CD14-positive monocyte (primary cell): Measurements from ENCODE around the gene N4BP2L2. TPM values are rescaled to one million over a fixed set of nuclear protein-coding genes. Genes with fewer than 3 reads are reported as not detected.

Experiments used
- DNase-seq, 3 donors: peaks; one replicate each; pipeline ENCODE4 v3.0.0-alpha.2; 2011 to 2022
- H2AFZ ChIP-seq: 2 replicates; pipeline ENCODE4 v1.6.0; 2012; ENCODE audit warnings: mild to moderate bottlenecking, low read depth, low read length, inconsistent platforms; ENCODE audit not compliant: insufficient read depth, poor library complexity, severe bottlenecking
- H3K27ac ChIP-seq, 2 donors: 1 replicate in 1 of 2; 2 replicates in 1 of 2; pipeline ENCODE4 v1.5.1; 2012 to 2013; ENCODE audit warnings: low read length in 2 of 2, control low read depth in 1 of 2, inconsistent platforms in 1 of 2, low read depth in 1 of 2, mild to moderate bottlenecking in 1 of 2
- H3K27me3 ChIP-seq, 2 donors: one replicate each; pipeline versions ENCODE4 v1.6.0 to v1.6.1; 2011 to 2013; ENCODE audit warnings: low read length in 2 of 2; ENCODE audit not compliant: control insufficient read depth in 2 of 2, insufficient read depth in 2 of 2
- H3K36me3 ChIP-seq, 2 donors: replicated peaks in 1 of 2; 1 replicate in 1 of 2; 2 replicates in 1 of 2; pipeline versions ENCODE4 v1.5.1 to v1.6.1; 2012 to 2013; ENCODE audit warnings: low read length in 2 of 2, control low read depth in 1 of 2, inconsistent platforms in 1 of 2, mild to moderate bottlenecking in 1 of 2; ENCODE audit not compliant: insufficient read depth in 2 of 2, control insufficient read depth in 1 of 2
- H3K4me1 ChIP-seq, 2 donors: 1 replicate in 1 of 2; 2 replicates in 1 of 2; pipeline versions ENCODE4 v1.5.1 to v1.6.1; 2012 to 2013; ENCODE audit warnings: low read length in 2 of 2, control low read depth in 1 of 2, inconsistent platforms in 1 of 2, mild to moderate bottlenecking in 1 of 2, moderate library complexity in 1 of 2; ENCODE audit not compliant: insufficient read depth in 2 of 2, control insufficient read depth in 1 of 2
- H3K4me2 ChIP-seq: replicated peaks from 2 replicates; pipeline ENCODE3; 2012; ENCODE audit warnings: low read length, moderate library complexity, mild to moderate bottlenecking; ENCODE audit not compliant: poor library complexity, severe bottlenecking; ENCODE audit errors: extremely low read depth
- H3K4me3 ChIP-seq, 3 experiments: fragments of 200-600 bp in 1 of 3; sonication (generic) in 1 of 3; replicated peaks in 1 of 3; 1 replicate in 2 of 3; 2 replicates in 1 of 3; pipeline ENCODE4 v1.5.1; 2011 to 2013; ENCODE audit warnings: low read length in 3 of 3, mild to moderate bottlenecking in 3 of 3, control low read depth in 2 of 3, low read depth in 2 of 3, inconsistent platforms in 1 of 3, moderate library complexity in 1 of 3
- H3K79me2 ChIP-seq: 2 replicates; pipeline ENCODE4 v1.6.0; 2012; ENCODE audit warnings: mild to moderate bottlenecking, control low read depth, inconsistent platforms, low read length, moderate library complexity; ENCODE audit not compliant: insufficient read depth
- H3K9ac ChIP-seq: 2 replicates; pipeline ENCODE4 v1.6.0; 2017; ENCODE audit warnings: low read length, mild to moderate bottlenecking; ENCODE audit not compliant: insufficient read depth, poor library complexity, severe bottlenecking
- H3K9me3 ChIP-seq, 2 donors: replicated peaks in 1 of 2; 1 replicate in 1 of 2; 2 replicates in 1 of 2; pipeline versions ENCODE4 v1.5.1 to v1.6.1; 2012 to 2013; ENCODE audit warnings: low read length in 2 of 2, control low read depth in 1 of 2; ENCODE audit not compliant: control insufficient read depth in 1 of 2, insufficient read depth in 1 of 2
- H4K20me1 ChIP-seq: 2 replicates; pipeline ENCODE4 v1.6.0; 2012; ENCODE audit warnings: mild to moderate bottlenecking, low read length, control low read depth, moderate library complexity; ENCODE audit not compliant: insufficient read depth
- H3K27ac Mint-ChIP-seq, 7 donors: one replicate each; pipeline ENCODE4 v1.8.0; 2020; ENCODE audit warnings: mild to moderate bottlenecking in 7 of 7, mixed read lengths in 7 of 7, moderate library complexity in 6 of 7, inconsistent platforms in 2 of 7
- H3K27me3 Mint-ChIP-seq, 3 donors: one replicate each; pipeline ENCODE4 v1.8.0; 2021 to 2022; ENCODE audit warnings: low read depth in 3 of 3, mild to moderate bottlenecking in 3 of 3, mixed read lengths in 3 of 3, moderate library complexity in 3 of 3, inconsistent platforms in 1 of 3
- H3K36me3 Mint-ChIP-seq, 2 donors: one replicate each; pipeline ENCODE4 v1.8.0; 2020; ENCODE audit warnings: mixed read lengths in 2 of 2, inconsistent platforms in 1 of 2, mild to moderate bottlenecking in 1 of 2
- H3K4me1 Mint-ChIP-seq: one replicate; pipeline ENCODE4 v1.8.0; 2020; ENCODE audit warnings: mild to moderate bottlenecking, mixed read lengths
- H3K4me3 Mint-ChIP-seq, 2 donors: one replicate each; pipeline ENCODE4 v1.8.0; 2020; ENCODE audit warnings: mild to moderate bottlenecking in 2 of 2, mixed read lengths in 2 of 2, moderate library complexity in 1 of 2
- H3K9me3 Mint-ChIP-seq, 7 donors: one replicate each; pipeline ENCODE4 v1.8.0; 2020 to 2022; ENCODE audit warnings: mixed read lengths in 7 of 7, mild to moderate bottlenecking in 6 of 7, moderate library complexity in 6 of 7, inconsistent platforms in 2 of 7
- WGBS: methylation state at CpG from one replicate; pipeline ENCODE4 v1.1.5; 2013; ENCODE audit warnings: missing lambda C conversion rate; ENCODE audit not compliant: insufficient coverage; 5-methylcytosine and 5-hydroxymethylcytosine counted together
- intact Hi-C, 2 donors: fragments of 100-400 bp; cut with micrococcal nuclease; formaldehyde crosslinking; loops; one replicate each; pipeline versions ENCODE4 v1.15.0 to v1.15.1; 2023
- polyA plus RNA-seq, 3 donors: library from polyadenylated mRNA; depleted of rRNA in 1 of 3; unstranded in 2 of 3; stranded (reverse) in 1 of 3; fragments of 300-500 nt in 2 of 3; fragments of >200 nt in 1 of 3; fragmentation: Illumina TruSeq in 2 of 3; gene quantifications; 1 replicate in 2 of 3; 2 replicates in 1 of 3; pipeline ENCODE4 v1.2.3, GENCODE V29; 2012 to 2021
- TF ChIP-seq, protein P1 (sequence below): fragments of 200-600 bp; IDR thresholded peaks from one replicate; pipeline ENCODE4 v1.8.0; 2022; ENCODE audit warnings: antibody characterized with exemption, mild to moderate bottlenecking

The N4BP2L2 gene
- polyA plus RNA-seq, 3 donors, result 94.2 to 105 (median 96.4) TPM

DNA sequence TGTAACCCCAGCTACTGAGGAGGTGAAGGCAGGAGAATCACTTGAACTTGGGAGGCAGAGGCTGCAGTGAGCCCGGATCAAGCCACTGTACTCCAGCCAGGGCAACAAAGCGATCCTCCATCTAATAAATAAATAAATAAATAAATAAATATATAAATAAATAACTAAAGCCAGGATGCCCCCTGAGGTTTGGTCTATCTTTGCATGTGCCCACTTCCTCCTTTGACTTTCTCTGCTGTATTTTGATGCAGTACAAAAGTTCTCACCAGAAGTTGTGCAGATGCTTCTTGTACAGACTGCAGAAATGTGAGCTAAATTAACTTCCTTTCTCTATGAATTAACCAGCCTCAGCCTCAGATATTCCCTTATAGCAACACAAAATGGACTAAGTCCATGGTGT lies 6.5 kb upstream of the N4BP2L2 start:
- Histone ChIP-seq H3K4me3 (no peak overlapping the region), H3K4me2 (no peak overlapping the region), H3K36me3 (no peaks in the 10 kb centered on the region), H2AFZ (no peak overlapping the region), H3K9ac (no peak overlapping the region), H4K20me1 (no peaks in the 10 kb centered on the region), H3K27ac (no peak overlapping the region), H3K79me2 (no peaks in the 10 kb centered on the region), H3K9me3 (no peaks in the 10 kb centered on the region), H3K4me1 (peaks cover 12 to 20% of the 10 kb centered on the region in 2 donors), H3K27me3 (no peaks in the 10 kb centered on the region)
- Mint-ChIP-seq H3K4me3 (no peak overlapping the region), H3K27ac (no peak overlapping the region), H3K9me3 (peaks cover 0 to 2% (median 0%) of the 10 kb centered on the region in 7 donors), H3K36me3 (no peaks in the 10 kb centered on the region), H3K27me3 (peaks cover 0 to 7% (median 3%) of the 10 kb centered on the region in 3 donors), H3K4me1 (peaks cover 21% of the 10 kb centered on the region)
- TF ChIP-seq, protein P1, sequence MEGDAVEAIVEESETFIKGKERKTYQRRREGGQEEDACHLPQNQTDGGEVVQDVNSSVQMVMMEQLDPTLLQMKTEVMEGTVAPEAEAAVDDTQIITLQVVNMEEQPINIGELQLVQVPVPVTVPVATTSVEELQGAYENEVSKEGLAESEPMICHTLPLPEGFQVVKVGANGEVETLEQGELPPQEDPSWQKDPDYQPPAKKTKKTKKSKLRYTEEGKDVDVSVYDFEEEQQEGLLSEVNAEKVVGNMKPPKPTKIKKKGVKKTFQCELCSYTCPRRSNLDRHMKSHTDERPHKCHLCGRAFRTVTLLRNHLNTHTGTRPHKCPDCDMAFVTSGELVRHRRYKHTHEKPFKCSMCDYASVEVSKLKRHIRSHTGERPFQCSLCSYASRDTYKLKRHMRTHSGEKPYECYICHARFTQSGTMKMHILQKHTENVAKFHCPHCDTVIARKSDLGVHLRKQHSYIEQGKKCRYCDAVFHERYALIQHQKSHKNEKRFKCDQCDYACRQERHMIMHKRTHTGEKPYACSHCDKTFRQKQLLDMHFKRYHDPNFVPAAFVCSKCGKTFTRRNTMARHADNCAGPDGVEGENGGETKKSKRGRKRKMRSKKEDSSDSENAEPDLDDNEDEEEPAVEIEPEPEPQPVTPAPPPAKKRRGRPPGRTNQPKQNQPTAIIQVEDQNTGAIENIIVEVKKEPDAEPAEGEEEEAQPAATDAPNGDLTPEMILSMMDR, result no peak
- no CpG with 5 or more reads among the region's 2 CpGs for WGBS
- intact Hi-C loops, result no loop called here
- no peak for DNase-seq

DNA sequence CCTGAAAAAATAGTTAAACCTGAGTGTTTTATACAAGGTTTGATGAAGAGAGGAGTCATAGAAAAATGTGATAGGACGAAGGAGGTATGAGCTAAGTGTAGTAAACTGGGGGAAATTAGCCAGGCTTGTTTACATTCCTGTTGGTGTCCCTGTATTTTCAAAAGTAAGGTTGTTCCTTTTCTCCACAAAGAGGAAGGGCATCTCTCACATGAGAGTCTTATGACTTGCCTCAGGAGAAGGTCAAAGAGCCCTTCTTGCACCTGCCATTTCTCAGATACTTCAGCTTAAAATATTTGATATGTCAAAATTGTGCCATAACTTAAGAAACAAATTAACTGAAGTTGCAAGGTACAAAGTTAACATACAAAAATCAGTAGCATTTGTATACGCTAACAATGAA lies 3.6 kb upstream of the N4BP2L2 start:
- Mint-ChIP-seq H3K9me3 (peaks cover 0 to 2% (median 0%) of the 10 kb centered on the region in 7 donors), H3K27me3 (peaks cover 0 to 4% (median 2%) of the 10 kb centered on the region in 3 donors), H3K27ac (no peak overlapping the region), H3K4me1 (peaks cover 14% of the 10 kb centered on the region), H3K4me3 (no peak overlapping the region), H3K36me3 (no peaks in the 10 kb centered on the region)
- TF ChIP-seq, protein P1, result no peak
- Histone ChIP-seq H3K4me2 (no peak overlapping the region), H3K9ac (no peak overlapping the region), H3K79me2 (peaks cover 15% of the 10 kb centered on the region), H2AFZ (no peak overlapping the region), H3K9me3 (no peaks in the 10 kb centered on the region), H3K4me1 (peaks cover 12 to 14% of the 10 kb centered on the region in 2 donors), H3K27me3 (no peaks in the 10 kb centered on the region), H3K36me3 (no peaks in the 10 kb centered on the region), H3K27ac (no peak overlapping the region), H4K20me1 (no peaks in the 10 kb centered on the region), H3K4me3 (no peak overlapping the region)
- intact Hi-C loops, result no loop called here
- no CpG with 5 or more reads among the region's 2 CpGs for WGBS
- no peak for DNase-seq
